ENCODE data around the gene PPP1R13B. TPM values are rescaled to one million over a fixed set of nuclear protein-coding genes. Genes with fewer than 3 reads are reported as not detected.
A peak's percentile ranks its signal among the peaks of the same experiment; 100 is the strongest.

The PPP1R13B gene
- total RNA-seq, 2 donors from 2014 or later = 11.7 to 12.1 TPM

- Mint-ChIP-seq H3K36me3 (no peaks in the 10 kb centered on the region), H3K27ac (no peak overlapping the region), H3K9me3 (no peaks in the 10 kb centered on the region)
- DNase-seq (ENCODE audit: low spot score in 2 of 2) (no peak), ATAC-seq (no peak)
Observed at GRCh38 chr14:103753774-103754173, 93.6 kb downstream of the PPP1R13B start.

DNA sequence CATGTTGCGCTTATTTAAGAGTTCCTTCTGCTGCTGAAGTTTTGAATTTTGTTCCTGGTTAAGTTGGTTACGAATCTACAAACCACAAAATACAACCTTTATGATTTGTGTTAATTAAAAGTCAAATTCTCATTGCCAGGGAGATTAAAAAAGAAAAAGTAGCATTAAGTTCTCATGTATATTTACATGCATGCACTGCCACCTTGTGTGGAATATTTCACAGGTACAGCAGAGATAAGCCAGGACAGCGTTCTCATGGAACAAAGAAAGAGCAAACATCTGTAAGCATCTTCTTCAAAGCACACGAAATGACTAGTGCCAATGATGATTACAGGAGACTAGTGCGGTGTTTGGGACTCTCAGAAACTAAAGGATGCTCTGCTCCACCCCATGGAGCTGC lies 97.5 kb downstream of the PPP1R13B start:
- ATAC-seq (no peak), DNase-seq (ENCODE audit: low spot score in 2 of 2) (no peak)
- no peaks in the 10 kb centered on the region for H3K36me3 Mint-ChIP-seq
- H3K9me3 Mint-ChIP-seq = no peaks in the 10 kb centered on the region
- H3K27ac Mint-ChIP-seq = no peak overlapping the region

DNA sequence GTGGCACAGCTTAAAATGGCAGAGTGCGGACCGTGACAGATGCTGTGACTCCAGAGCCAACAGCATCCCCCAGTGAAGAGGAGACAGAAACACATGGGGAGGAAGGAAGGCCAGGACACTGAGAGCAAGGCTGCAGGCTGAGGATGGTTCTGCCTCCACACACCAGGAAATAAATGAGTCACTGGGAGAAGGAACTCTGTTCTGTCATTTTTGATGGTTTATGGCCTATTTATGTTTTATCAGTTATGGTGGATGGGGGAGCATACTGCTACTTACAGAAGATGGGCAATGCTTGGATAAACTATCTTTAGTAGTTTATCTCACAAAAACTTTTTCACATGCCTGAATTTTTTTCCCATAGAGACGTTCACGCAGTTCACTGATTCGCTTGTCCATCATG lies 97.9 kb downstream of the PPP1R13B start:
- DNase-seq (ENCODE audit: low spot score in 2 of 2) (no peak), ATAC-seq (no peak)
- Mint-ChIP-seq H3K36me3 (no peaks in the 10 kb centered on the region), H3K27ac (peak overlapping the region in 1 of 2 donors; percentile 79), H3K9me3 (no peaks in the 10 kb centered on the region)

- ATAC-seq (peak; percentile 78 to 93), DNase-seq (ENCODE audit: low spot score in 2 of 2) (peak in 1 of 2 donors; percentile 38)
- Mint-ChIP-seq H3K36me3 (no peaks in the 10 kb centered on the region), H3K27ac (peak overlapping the region in 1 of 2 donors; percentile 21), H3K9me3 (no peaks in the 10 kb centered on the region)
Observed at GRCh38 chr14:103748534-103748857, 98.9 kb downstream of the PPP1R13B start.

DNA sequence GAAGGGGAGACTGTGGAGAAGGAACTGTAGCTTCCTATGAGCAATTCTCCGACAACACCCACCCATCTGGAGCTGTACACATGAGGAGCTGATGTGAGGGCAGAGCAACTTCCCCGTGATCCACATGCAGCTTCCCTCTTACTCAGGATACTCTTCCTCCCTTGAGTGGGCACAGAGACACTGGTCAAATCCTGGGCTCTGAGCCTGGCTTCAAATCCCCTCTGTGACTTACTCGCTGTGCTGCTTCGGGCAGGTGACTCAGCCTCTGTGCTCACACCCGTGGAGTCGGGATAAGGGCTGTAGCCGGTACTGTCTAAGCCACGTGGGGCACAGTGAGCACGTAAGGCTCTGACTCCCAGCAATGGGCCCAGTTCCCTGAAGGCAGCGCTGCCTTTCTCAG lies 100.7 kb downstream of the PPP1R13B start:
- no peak for DNase-seq (ENCODE audit: low spot score in 2 of 2)
- Mint-ChIP-seq H3K9me3 (no peaks in the 10 kb centered on the region), H3K36me3 (no peaks in the 10 kb centered on the region), H3K27ac (no peak overlapping the region)
- no peak for ATAC-seq

GRCh38 chr14:103745424-103745823 lies 102.0 kb downstream of the PPP1R13B start:
- Mint-ChIP-seq H3K27ac (peak overlapping the region in 1 of 2 donors; percentile 36), H3K9me3 (no peaks in the 10 kb centered on the region)

GRCh38 chr14:103744621-103745395 lies 102.6 kb downstream of the PPP1R13B start:
- Mint-ChIP-seq H3K27ac (no peak overlapping the region), H3K9me3 (no peaks in the 10 kb centered on the region), H3K36me3 (no peaks in the 10 kb centered on the region)
- DNase-seq (ENCODE audit: low spot score in 2 of 2) = no peak
- no peak for ATAC-seq

More at GRCh38 chr14:103745424-103745823, 102.0 kb downstream of the PPP1R13B start:
- H3K36me3 Mint-ChIP-seq = no peaks in the 10 kb centered on the region
- DNase-seq (ENCODE audit: low spot score in 2 of 2) (no peak), ATAC-seq (no peak)

DNA sequence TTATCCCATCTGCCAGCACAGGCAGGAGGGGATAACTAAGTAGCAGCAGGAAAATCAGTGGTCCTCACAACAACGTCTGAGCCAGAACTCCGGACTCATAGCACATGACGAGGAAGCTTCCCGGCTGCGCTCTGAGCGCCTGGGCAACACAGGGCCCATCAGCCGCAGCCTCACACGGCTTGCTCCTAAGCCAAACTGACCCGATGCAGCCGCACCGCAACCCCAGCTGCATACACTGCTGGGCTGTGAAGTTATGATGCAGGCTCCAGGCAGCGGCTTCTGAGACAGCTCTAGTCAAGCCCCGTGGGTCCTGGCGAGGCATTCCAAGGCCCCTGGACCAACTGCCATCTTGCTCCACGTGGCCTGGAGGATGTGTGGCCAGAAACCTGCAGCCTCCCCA lies 103.7 kb downstream of the PPP1R13B start:
- ATAC-seq = no peak
- peak overlapping the region in 1 of 2 donors; percentile 48 for H3K27ac Mint-ChIP-seq
- no peaks in the 10 kb centered on the region for H3K9me3 Mint-ChIP-seq
- DNase-seq (ENCODE audit: low spot score in 2 of 2) = no peak
- H3K36me3 Mint-ChIP-seq = no peaks in the 10 kb centered on the region

- Mint-ChIP-seq H3K9me3 (no peaks in the 10 kb centered on the region), H3K36me3 (no peaks in the 10 kb centered on the region), H3K27ac (no peak overlapping the region)
- DNase-seq (ENCODE audit: low spot score in 2 of 2) (no peak), ATAC-seq (no peak)
Observed at GRCh38 chr14:103742499-103743255, 104.7 kb downstream of the PPP1R13B start.

GRCh38 chr14:103741876-103742275 lies 105.5 kb downstream of the PPP1R13B start:
- ATAC-seq (no peak), DNase-seq (ENCODE audit: low spot score in 2 of 2) (no peak)
- no peaks in the 10 kb centered on the region for H3K9me3 Mint-ChIP-seq
- peak overlapping the region; percentile 37 to 65 for H3K27ac Mint-ChIP-seq
- no peaks in the 10 kb centered on the region for H3K36me3 Mint-ChIP-seq

DNA sequence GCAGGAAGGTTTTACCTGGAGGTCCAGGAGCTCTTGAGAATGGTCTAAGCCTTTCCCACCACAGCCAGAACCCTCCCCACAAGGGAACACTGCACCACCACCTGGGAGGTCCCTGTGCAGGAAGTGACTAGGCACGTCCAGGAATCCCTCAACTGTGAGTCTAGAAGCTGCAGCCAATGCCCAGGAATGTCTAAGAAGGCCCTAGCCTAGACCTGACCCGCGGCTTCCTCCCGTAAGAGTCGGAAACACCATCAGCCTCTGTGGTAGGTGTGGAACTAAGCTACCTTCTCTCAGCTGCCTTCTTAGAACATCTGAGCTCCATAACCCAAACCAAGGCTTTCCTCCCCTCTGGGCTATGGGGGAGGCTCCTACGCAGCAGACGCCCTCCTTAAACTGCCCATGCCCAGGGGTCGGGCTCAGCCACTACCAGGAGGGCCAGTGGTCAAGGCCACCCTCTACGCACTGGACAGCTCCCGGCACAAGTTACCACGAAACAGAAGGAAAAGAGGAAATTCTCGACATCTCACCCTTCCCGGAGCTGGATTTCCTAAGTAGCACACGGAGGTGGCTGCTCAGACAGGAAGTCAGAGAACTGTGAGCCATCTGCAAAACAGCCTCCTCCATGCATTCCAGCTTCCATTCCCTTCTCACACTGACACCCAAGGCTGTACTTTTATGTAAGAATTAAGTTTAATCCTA lies 106.2 kb downstream of the PPP1R13B start:
- Mint-ChIP-seq H3K27ac (no peak overlapping the region), H3K9me3 (no peaks in the 10 kb centered on the region), H3K36me3 (no peaks in the 10 kb centered on the region)
- ATAC-seq (no peak), DNase-seq (ENCODE audit: low spot score in 2 of 2) (no peak)

DNA sequence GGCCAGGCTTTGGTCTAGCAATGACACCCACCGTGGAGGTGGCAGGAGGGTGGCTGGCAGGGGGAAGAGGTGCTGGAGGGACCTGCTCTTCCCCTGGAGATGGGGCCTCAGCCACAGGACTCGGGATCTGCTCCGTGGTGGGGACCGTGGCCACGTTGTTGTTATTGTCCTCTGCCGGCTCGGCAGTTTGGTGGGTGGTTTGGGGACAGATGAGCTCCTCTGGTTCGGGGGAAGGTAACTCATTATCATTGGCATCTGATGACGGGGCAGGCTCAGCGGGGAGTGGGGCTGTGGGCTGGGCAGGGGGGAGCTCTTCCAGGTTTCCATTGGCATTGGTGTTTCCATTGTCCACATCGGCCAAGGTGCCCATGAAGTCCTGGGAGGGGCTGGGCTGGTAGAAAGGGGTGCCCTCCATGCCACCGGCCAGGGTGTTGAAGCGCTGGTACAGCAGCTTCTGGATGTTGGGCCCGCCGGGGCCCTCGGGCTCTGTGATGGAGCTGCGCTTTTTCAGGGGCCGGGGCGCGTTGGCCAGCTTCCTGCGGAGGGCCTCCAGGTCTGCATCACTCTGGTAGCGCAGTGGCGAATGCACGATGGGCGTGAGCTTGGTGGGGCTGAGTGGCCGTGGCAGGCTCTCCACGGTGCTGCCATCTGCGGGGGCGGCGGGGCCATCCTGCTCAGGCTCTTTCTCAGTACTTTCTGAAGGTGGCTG lies 107.4 kb downstream of the PPP1R13B start:
- no peak for ATAC-seq
- no peaks in the 10 kb centered on the region for H3K9me3 Mint-ChIP-seq
- peak overlapping the region in 1 of 2 donors; percentile 44 for H3K27ac Mint-ChIP-seq
- DNase-seq (ENCODE audit: low spot score in 2 of 2) = no peak
- H3K36me3 Mint-ChIP-seq = no peaks in the 10 kb centered on the region

DNA sequence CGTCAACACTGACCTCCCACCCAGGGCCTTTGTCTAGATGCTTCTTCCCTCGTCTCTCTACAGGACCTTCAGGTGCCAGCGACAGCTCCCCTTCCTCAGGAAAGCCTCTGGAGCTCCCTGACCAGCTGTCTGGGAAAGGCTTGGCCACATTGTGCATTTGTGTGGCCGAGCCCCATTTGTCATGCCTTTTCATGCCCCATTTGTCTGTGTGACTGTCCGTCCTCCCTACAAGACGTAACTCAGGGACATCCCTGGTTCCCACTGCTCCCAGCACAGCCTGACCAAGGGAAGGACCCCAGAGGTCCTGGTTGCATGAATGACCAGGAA lies 107.9 kb downstream of the PPP1R13B start:
- Mint-ChIP-seq H3K9me3 (no peaks in the 10 kb centered on the region), H3K27ac (no peak overlapping the region), H3K36me3 (no peaks in the 10 kb centered on the region)
- ATAC-seq = no peak
- DNase-seq (ENCODE audit: low spot score in 2 of 2) = no peak

- Mint-ChIP-seq H3K9me3 (no peaks in the 10 kb centered on the region), H3K36me3 (no peaks in the 10 kb centered on the region), H3K27ac (no peak overlapping the region)
- ATAC-seq (no peak), DNase-seq (ENCODE audit: low spot score in 2 of 2) (no peak)
Observed at GRCh38 chr14:103738701-103739451, 108.5 kb downstream of the PPP1R13B start.

DNA sequence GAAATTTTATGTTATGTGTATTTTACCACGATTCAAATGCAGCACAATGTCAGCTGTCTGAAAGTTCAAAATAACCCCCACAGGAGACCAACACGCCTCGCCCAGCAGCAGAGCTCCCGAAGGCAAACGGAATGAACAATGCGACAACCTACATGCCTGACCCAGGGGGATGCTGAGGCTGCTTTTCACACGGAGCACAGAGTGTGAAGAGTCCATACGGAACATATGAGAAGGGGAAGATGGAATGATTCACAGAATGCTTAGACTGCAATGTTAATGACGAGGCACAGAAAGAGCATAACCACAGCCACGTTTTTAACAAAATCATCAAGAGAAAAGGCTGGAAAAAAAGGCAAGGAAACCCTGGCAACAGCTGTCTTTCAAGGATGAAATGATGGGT lies 109.2 kb downstream of the PPP1R13B start:
- no peaks in the 10 kb centered on the region for H3K36me3 Mint-ChIP-seq
- no peak for DNase-seq (ENCODE audit: low spot score in 2 of 2)

GRCh38 chr14:103737432-103738045 lies 109.8 kb downstream of the PPP1R13B start:
- Mint-ChIP-seq H3K9me3 (no peaks in the 10 kb centered on the region), H3K36me3 (no peaks in the 10 kb centered on the region), H3K27ac (no peak overlapping the region)
- DNase-seq (ENCODE audit: low spot score in 2 of 2) (no peak), ATAC-seq (no peak)

More for the DNA sequence above, 109.2 kb downstream of the PPP1R13B start:
- H3K9me3 Mint-ChIP-seq = no peaks in the 10 kb centered on the region
- no peak overlapping the region for H3K27ac Mint-ChIP-seq
- ATAC-seq = no peak

Data from activated naive CD4-positive, alpha-beta T cell treated with anti-CD3 and anti-CD28 coated beads, Interleukin-2, amount 50 U/mL, for 72 hours (primary cell).